Endometrial microvascular endothelial cells (primary cell): ENCODE data around the gene ATP8B1. TPM values are rescaled to one million over a fixed set of nuclear protein-coding genes. Genes with fewer than 3 reads are reported as not detected.
"Not testable (repeated sequence)": the region's sequence is repeated elsewhere in the genome, so short reads cannot be mapped to it uniquely, and the experiment has no call there.

Experiments
- in situ Hi-C: cut with HindIII; loops from 2 replicates; pipeline ENCODE4 v1.10.0; 2017; ENCODE audit warnings: low sequenced_read_pairs, low pct_unique_long_range_greater_than_20kb; ENCODE audit errors: inconsistent ontology term
- total RNA-seq: library from RNA; depleted of rRNA; stranded (reverse); fragments of >200 nt; gene quantifications from one replicate; pipeline ENCODE4 v1.2.3, GENCODE V29; 2015; ENCODE audit errors: inconsistent ontology term

ATP8B1 gene
- total RNA-seq: 43.6 TPM

GRCh38 chr18:57803103-57803969 lies at the start of gene ATP8B1:
TSS of gene ATP8B1 (minus strand) at chr18:57803315. CDS start at chr18:57731807, 71,508 bp downstream.
- in situ Hi-C loops: no loop called here

- in situ Hi-C loops: no loop called here
These were observed 46.9 kb upstream of the ATP8B1 start for GRCh38 chr18:57850063-57850462.

GRCh38 chr18:57848374-57848773 lies 45.3 kb upstream of the ATP8B1 start:
- in situ Hi-C loops: not testable (repeated sequence)

GRCh38 chr18:57847431-57847830 lies 44.3 kb upstream of the ATP8B1 start:
- in situ Hi-C loops: not testable (repeated sequence)

DNA sequence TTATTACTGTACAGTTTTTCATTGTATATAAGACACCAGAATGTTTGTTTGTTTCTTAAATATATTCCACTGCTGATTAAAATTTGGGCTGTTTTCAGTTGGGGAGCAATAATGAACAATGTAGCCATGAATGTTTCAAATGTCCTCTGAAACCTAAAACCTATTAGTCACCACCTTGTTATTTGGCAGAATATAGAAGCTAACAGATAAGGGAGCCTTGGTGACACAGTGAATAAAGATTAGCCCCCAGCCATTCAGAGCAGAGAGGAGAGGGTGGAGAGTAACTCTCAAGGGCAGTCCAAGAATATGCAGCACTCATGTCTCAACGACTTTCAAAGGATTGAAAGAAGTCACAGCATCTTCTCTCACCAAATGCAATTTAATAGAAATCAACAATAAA lies 43.1 kb upstream of the ATP8B1 start:
- in situ Hi-C loops: no loop called here

- in situ Hi-C loops: no loop called here
These were observed 42.5 kb upstream of the ATP8B1 start for GRCh38 chr18:57845605-57846074.

DNA sequence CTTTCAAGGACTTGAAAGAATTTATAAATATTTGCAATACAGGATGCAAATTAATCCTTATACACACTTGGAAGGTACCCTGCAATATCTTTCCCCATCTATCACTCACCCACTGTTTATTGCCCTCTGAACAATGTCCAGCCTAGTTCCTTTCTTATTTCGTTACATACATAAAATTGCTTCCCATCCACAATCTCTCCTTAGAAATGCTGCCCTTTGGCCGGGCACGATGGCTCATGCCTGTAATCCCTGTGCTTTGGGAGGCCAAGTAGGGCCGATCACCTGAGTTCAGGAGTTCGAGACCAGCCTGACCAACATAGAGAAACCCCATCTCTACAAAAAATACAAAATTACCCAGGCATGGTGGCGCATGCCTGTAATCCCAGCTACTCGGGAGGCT lies 41.2 kb upstream of the ATP8B1 start:
- in situ Hi-C loops: no loop called here

DNA sequence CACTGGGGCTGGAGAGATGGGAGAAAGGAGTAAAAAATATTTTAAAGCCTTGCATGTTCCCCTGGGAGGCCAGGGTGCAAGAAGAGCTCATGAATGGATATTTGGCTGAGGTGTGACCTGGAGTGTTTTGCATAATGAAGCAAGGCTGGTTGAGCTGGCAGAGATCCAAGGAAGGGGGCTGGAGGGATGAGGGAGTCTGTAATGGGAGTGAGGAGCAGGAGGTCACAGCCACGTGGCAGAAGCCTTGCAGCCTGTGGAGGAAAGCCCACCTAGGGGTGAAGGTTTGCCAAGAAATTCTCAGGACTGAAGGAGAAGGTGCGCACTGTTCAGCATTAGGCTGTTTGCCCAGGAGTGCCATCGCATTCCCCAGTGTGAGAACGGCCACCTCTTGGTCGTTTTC lies 40.3 kb upstream of the ATP8B1 start:
- in situ Hi-C loops: no loop called here

- in situ Hi-C loops: no loop called here
These were observed 38.5 kb upstream of the ATP8B1 start for GRCh38 chr18:57841568-57841967.

GRCh38 chr18:57839942-57840381 lies 36.8 kb upstream of the ATP8B1 start:
- in situ Hi-C loops: no loop called here

- in situ Hi-C loops: no loop called here
These were observed 34.9 kb upstream of the ATP8B1 start for GRCh38 chr18:57837917-57838548.

DNA sequence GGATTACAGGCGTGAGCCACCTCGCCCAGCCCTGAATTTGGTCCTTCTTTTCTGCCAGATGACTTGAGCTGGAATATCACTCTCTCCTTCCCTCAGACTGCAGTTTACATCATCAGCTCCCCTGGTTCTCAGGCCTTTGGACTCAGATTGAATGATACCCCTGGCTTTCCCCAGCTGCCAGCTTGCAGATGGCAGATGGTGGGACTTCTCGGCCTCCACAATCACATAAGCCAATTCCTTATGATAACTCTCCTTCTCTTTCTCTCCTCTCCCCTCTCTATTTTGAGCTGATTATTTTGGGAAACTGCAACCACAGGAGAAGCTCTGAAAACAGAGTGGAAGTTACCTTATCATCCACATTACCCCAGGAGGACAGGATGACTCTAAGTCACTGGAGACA lies 33.4 kb upstream of the ATP8B1 start:
- in situ Hi-C loops: no loop called here

- in situ Hi-C loops: no loop called here
These were observed 32.8 kb upstream of the ATP8B1 start for GRCh38 chr18:57835904-57836303.

DNA sequence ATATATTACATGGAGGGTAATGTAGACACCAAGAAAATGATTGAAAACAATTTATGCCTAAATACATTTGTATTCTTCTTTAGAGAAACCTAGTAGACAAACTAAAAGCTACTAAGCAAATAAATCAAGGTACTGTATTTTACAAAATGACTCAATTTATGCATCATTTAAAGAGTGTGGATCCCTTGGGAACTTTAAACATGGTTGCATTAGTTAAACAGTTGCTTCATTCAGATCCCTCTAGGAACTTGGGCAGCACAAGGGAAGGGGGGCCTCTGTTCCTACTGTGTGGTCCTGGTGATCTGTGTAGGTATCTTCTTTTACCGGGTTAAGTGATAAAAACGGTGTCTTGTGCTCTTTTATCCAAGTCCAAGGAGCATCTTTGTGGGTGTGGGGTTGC lies 31.5 kb upstream of the ATP8B1 start:
- in situ Hi-C loops: no loop called here

GRCh38 chr18:57833441-57834101 lies 30.5 kb upstream of the ATP8B1 start:
- in situ Hi-C loops: no loop called here

GRCh38 chr18:57832730-57833129 lies 29.6 kb upstream of the ATP8B1 start:
- in situ Hi-C loops: no loop called here

- in situ Hi-C loops: no loop called here
These were observed 28.7 kb upstream of the ATP8B1 start for GRCh38 chr18:57831597-57832377.

DNA sequence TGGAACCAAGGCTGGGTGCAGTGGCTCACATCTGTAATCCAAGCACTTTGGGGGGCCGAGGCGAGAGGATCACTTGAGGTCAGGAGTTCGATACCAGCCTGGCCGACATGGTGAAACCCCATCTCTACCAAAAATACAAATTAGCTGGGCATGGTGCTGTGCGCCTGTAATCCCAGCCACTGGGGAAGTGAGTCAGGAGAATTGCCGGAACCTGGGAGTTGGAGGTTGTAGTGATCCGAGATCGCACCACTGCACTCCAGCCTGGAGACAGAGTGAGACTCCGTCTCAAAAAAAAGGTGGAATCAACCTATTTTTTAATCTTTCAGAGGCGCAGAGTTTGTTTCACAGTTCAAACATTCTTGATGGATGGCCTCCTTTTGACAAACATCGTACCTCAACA lies 24.5 kb upstream of the ATP8B1 start:
- in situ Hi-C loops: no loop called here

DNA sequence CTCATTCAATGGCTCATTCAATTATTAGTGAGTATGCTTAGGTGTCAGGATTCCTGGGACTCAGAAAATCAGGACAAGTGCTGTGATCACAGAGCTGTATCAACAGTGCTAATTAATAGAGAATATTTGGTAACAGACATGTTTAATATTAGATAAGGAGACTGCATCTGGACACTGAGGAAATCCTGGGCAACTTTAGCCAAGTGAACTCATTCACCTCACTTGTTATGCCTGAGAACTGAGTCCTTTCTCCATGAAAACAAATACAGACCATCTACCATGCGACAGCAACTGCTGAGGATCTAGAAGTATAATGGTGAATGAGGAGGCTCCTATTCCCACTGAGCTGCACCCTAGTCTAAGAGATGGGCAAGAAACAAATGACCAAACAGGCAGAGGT lies 23.1 kb upstream of the ATP8B1 start:
- in situ Hi-C loops: no loop called here
